SJSA1 (cell line): Measurements from ENCODE around the gene ADGRB2. TPM values are rescaled to one million over a fixed set of nuclear protein-coding genes. Genes with fewer than 3 reads are reported as not detected.
A peak's percentile ranks its signal among the peaks of the same experiment; 100 is the strongest.

Source experiments
- DNase-seq, 2 experiments: peaks; one replicate each; pipeline ENCODE4 v3.0.0-alpha.2; 2015 to 2020; ENCODE audit warnings: low spot score in 2 of 2, low read depth in 1 of 2
- H3K27ac ChIP-seq: fragments of 250-450 bp; sonication (Bioruptor Pico); 2 replicates; pipeline ENCODE4 v1.5.1; 2020; ENCODE audit warnings: mild to moderate bottlenecking, moderate library complexity
- H3K27me3 ChIP-seq: fragments of 250-450 bp; sonication (Bioruptor Pico); replicated peaks from 2 replicates; pipeline ENCODE4 v1.5.1; 2020; ENCODE audit warnings: mild to moderate bottlenecking, moderate library complexity
- H3K36me3 ChIP-seq: fragments of 250-450 bp; sonication (Bioruptor Pico); 2 replicates; pipeline ENCODE4 v1.5.1; 2020; ENCODE audit warnings: mild to moderate bottlenecking
- H3K4me1 ChIP-seq: fragments of 250-450 bp; sonication (Bioruptor Pico); replicated peaks from 2 replicates; pipeline ENCODE4 v1.6.1; 2021; ENCODE audit warnings: mild to moderate bottlenecking
- H3K4me3 ChIP-seq: fragments of 250-450 bp; sonication (Bioruptor Pico); 2 replicates; pipeline ENCODE4 v1.5.1; 2020; ENCODE audit warnings: mild to moderate bottlenecking
- H3K9me3 ChIP-seq: fragments of 250-450 bp; sonication (Bioruptor Pico); replicated peaks from 2 replicates; pipeline ENCODE4 v1.5.1; 2020; ENCODE audit warnings: mild to moderate bottlenecking
- total RNA-seq: library from RNA; depleted of rRNA; stranded (reverse); fragments of >200 nt; shearing (Covaris generic); gene quantifications from 2 replicates; pipeline ENCODE4 v1.2.3, GENCODE V29; 2014

ADGRB2 gene
- total RNA-seq, 1 experiment from 2014 or later: 15.4 TPM

DNA sequence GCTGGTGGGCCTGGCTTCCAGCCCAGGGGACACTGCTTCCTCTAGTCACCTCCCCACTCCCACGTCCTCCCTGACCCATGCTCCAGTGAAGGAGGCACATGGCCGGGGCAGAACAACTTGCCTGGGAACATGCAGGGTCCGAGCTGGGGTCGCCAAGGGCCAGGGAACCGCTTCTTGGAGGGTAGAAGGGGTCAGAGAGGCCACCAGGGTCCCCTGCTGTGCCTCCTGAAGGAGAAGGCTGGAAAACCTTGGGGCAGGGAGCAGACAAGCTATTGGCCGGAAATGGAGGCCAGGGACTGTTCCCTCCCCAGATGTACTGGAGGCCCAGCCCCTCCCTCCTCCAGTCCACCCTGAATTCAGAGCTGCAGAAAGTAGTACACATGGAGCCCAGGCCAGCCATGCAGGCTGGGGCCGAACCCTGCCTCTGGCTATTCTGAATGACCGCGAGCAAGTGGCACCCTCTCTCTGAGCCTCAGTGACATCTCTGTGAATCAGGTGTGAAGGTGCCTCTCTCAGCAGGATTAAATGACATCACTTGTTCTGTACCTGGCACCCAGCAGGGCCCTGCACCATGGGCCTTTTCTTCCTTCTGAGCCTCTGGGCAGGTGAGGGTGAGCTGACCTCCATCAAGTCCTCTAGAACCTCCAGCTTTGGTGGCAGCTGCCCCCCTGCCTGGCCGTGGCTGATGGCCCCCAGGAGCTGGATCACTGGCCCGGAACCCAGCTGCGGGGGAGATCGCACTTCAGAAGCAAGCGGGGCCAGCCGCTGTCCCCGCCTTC, 35.9 kb upstream of the ADGRB2 start:
- H3K4me3 ChIP-seq: no peak overlapping the region
- no peaks in the 10 kb centered on the region for H3K9me3 ChIP-seq
- peaks cover 52% of the 10 kb centered on the region for H3K4me1 ChIP-seq
- no peaks in the 10 kb centered on the region for H3K27me3 ChIP-seq
- peak in 1 of 2 experiments; percentile 43 for DNase-seq
- no peak overlapping the region for H3K27ac ChIP-seq
- peaks cover 15% of the 10 kb centered on the region for H3K36me3 ChIP-seq

- H3K9me3 ChIP-seq: no peaks in the 10 kb centered on the region
- no peaks in the 10 kb centered on the region for H3K27me3 ChIP-seq
- H3K36me3 ChIP-seq: peaks cover 21% of the 10 kb centered on the region
- H3K27ac ChIP-seq: peak overlapping the region; percentile 34
- H3K4me3 ChIP-seq: no peak overlapping the region; the same call in 1 of the 2 replicates
- DNase-seq: peak in 1 of 2 experiments; percentile 43
- H3K4me1 ChIP-seq: peaks cover 52% of the 10 kb centered on the region
Measured at GRCh38 chr1:31799196-31799894, 35.2 kb upstream of the ADGRB2 start.

DNA sequence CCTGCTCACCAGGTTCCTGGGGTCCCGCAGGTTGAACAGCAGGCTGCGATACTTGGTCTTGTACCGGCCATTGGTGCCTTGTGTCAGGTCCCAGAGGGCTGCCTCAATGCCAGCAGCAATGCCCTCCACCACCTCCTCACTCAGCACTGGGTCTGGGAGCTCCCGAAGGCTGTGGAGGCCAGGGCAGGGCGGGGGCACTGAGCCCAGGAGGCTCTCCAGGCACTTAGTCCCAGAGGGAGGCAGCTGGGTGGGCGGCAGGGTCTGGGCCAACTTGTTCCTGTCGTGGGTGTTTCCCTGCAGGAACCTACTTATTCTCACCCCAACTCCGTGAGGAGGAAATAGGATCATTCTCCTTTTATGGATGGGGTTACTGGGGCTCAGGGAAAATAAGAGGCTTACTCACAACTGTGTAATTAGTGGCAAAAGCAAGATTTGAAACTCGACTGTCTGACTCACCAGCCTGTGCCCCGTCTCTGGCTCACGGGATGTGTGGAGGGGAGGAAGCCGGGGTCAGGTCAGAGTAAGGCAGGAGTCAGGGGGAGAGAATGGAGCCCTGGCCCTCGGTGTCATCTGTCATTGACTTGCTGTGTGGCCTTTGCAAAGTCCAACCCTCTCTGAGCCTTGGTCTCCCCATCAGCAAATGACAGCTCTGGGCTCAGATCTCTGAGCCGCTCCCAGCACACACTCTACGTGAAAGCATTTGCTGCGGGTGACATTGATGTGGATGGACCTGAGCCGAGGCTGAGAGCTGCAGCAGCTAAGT, 34.5 kb upstream of the ADGRB2 start:
- Histone ChIP-seq H3K27me3 (no peaks in the 10 kb centered on the region), H3K36me3 (peaks cover 23% of the 10 kb centered on the region), H3K9me3 (no peaks in the 10 kb centered on the region), H3K27ac (peak overlapping the region; percentile 40), H3K4me3 (peak overlapping the region; percentile 46), H3K4me1 (peaks cover 51% of the 10 kb centered on the region)
- DNase-seq: peak; percentile 82 to 86

DNA sequence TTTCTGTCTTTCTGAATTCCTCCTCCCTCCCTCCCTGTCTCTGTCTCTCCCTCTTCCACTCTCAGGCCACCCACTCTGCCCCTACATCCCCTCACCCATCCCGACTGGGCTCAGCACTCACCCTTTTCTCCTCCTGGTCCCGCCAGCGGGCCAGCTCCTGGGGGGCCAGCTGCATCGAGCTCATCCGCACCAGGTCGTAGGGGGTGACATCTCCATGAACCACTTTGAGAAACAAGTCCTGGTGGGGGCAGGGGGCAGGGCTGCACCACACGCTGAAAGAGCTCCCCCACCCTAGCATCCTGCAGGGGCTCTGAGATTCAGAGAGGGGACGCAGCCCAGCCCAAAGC, 33.9 kb upstream of the ADGRB2 start:
- peak overlapping the region; percentile 46 for H3K4me3 ChIP-seq
- no peaks in the 10 kb centered on the region for H3K9me3 ChIP-seq
- peak overlapping the region; percentile 40 for H3K27ac ChIP-seq
- DNase-seq: peak in 1 of 2 experiments; percentile 50
- no peaks in the 10 kb centered on the region for H3K27me3 ChIP-seq
- peaks cover 46% of the 10 kb centered on the region for H3K4me1 ChIP-seq
- peaks cover 29% of the 10 kb centered on the region for H3K36me3 ChIP-seq

GRCh38 chr1:31797216-31797615, 33.1 kb upstream of the ADGRB2 start:
- DNase-seq: peak in 1 of 2 experiments; percentile 28
- H3K27me3 ChIP-seq: no peaks in the 10 kb centered on the region
- peaks cover 43% of the 10 kb centered on the region for H3K4me1 ChIP-seq
- peak overlapping the region; percentile 46 for H3K4me3 ChIP-seq
- no peaks in the 10 kb centered on the region for H3K9me3 ChIP-seq
- peaks cover 37% of the 10 kb centered on the region for H3K36me3 ChIP-seq
- peak overlapping the region; percentile 40; the same call in 1 of the 2 replicates for H3K27ac ChIP-seq

GRCh38 chr1:31796707-31797106, 32.6 kb upstream of the ADGRB2 start:
- no peak overlapping the region for H3K27ac ChIP-seq
- peak in 1 of 2 experiments; percentile 36 for DNase-seq
- peaks cover 42% of the 10 kb centered on the region for H3K36me3 ChIP-seq
- no peaks in the 10 kb centered on the region for H3K27me3 ChIP-seq
- H3K4me3 ChIP-seq: peak overlapping the region; percentile 46
- peaks cover 40% of the 10 kb centered on the region for H3K4me1 ChIP-seq
- H3K9me3 ChIP-seq: no peaks in the 10 kb centered on the region

DNA sequence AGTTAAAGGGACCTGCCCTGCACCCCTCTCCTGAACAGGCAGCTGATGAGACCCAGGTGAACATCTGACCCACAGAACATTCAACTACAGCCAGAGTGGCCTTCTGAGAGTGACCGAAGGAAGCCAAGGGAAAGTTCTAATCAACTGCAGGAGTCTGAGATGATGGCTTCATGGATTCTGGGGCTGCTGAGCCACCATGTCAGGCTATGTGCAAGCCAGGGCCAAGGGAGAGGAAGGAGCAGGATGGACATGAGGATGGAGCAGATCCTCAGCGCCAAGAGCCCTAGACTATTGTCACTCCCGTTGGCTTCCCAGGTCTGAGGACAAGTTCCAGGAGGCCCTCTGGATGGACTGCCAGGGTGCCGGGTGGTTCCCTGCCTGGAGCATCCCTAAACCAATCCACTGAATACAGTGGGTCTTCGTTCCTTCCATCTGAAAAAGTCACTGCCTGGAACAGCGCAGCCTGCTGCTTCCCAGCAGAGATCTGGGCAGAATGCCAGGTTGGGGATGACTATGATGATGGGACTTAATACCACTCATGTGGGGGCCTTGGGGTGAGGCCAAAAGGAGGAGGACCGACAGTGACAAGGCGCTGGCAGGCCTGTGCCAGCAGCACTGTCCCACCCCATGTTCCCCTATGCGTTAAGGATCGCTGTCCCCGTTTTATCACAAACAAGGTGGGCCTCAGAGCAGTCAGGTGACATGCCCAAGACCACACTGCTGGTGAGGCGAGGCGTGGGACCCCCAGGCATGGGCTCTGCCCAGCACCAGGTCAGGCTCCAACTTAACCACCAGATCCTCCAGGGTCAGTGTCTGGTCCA, 31.9 kb upstream of the ADGRB2 start:
- peak; percentile 44 to 89 for DNase-seq
- Histone ChIP-seq H3K9me3 (no peaks in the 10 kb centered on the region), H3K4me1 (peaks cover 40% of the 10 kb centered on the region), H3K36me3 (peaks cover 49% of the 10 kb centered on the region), H3K4me3 (peak overlapping the region; percentile 46), H3K27ac (no peak overlapping the region), H3K27me3 (no peaks in the 10 kb centered on the region)

DNA sequence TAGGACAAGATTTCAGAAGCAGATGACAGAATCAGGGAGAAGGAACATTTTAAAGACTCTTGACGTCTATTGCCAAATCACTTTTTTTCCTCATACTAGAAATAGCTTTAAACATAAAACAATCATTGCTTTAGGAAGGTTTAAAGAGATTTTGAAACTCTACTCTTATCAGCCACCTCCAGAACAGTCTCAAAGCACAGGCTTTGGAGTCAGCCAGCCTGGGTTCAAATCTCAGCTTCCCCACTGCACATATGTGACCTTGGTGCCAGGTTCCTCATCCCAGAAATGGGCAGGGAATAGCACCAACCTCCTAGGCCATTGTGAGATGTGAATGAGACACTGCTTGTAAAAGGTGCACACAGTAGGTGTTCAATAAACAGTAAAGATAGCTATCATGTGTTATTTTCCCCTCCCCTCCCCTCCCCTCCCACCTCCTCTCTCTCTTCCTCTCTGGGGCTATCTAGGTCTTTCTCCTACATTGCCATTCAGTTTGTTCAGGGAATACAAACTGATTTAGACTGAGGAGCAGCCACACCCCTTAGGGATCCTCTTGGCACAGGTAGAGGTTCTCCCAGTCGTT, 31.0 kb upstream of the ADGRB2 start:
- Histone ChIP-seq H3K4me1 (peaks cover 40% of the 10 kb centered on the region), H3K9me3 (no peaks in the 10 kb centered on the region), H3K27ac (no peak overlapping the region), H3K36me3 (peaks cover 50% of the 10 kb centered on the region), H3K27me3 (no peaks in the 10 kb centered on the region), H3K4me3 (no peak overlapping the region)
- peak in 1 of 2 experiments; percentile 5 for DNase-seq

DNA sequence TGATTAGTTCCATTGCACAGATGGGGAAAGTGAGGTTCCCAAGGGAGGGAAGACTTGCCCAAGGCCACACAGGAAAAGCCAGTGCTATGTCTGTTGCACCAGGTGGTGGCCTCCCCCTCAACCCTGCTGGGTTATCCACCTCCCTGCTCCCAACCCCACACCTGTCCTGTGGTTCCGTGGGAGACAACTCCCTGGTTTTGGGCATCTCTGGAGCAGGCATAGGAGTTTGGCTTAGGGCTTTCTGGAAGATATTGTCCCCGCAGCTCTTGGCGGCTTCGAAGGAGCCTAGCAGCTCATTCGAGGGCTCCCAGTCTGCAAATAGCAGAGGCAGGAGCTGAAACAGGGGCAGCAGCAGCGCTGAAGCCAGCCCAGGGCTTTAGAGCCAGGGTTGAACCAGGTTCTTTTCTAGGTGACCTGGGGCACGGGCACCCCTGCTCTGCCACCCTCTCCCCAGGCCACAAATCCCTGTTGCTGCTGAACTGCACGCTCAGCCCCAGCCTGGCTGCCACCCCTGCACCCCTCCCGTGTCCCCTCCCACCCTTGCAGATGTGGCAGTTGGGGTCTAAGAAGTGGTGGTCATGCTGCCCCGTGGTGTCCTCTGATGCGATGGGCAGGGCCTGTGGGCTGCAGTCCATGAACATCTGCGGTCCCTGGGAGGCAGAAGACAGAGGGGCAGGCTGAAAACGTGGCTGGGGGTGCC, 29.6 kb upstream of the ADGRB2 start:
- H3K36me3 ChIP-seq: peaks cover 50% of the 10 kb centered on the region
- DNase-seq: no peak
- H3K27ac ChIP-seq: no peak overlapping the region
- H3K4me3 ChIP-seq: no peak overlapping the region
- H3K27me3 ChIP-seq: no peaks in the 10 kb centered on the region
- H3K4me1 ChIP-seq: peaks cover 37% of the 10 kb centered on the region
- no peaks in the 10 kb centered on the region for H3K9me3 ChIP-seq

GRCh38 chr1:31793086-31793485, 28.9 kb upstream of the ADGRB2 start:
- peaks cover 50% of the 10 kb centered on the region for H3K36me3 ChIP-seq
- H3K27ac ChIP-seq: no peak overlapping the region
- H3K4me1 ChIP-seq: peaks cover 34% of the 10 kb centered on the region

DNA sequence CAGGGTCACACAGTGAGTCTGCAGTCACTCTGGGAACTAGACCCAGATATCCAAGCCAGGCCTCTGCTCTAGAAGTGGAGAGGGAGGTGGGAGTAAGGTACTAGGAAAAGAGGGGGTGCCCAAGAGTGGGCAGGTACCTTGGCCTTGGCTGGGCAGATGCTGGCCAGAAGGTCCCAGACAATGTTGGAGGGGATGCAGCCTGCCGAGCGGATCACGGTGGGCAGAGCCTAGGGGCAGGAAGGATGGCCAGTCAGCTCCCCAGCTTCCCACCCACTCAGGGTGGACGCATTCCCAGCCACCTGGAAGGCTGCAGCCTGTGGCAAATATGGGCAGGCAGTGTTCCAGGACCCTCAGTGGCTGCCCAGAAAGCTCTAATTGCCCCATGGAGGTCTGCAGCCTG, 28.4 kb upstream of the ADGRB2 start:
- Histone ChIP-seq H3K36me3 (peaks cover 50% of the 10 kb centered on the region), H3K4me1 (peaks cover 33% of the 10 kb centered on the region), H3K4me3 (no peak overlapping the region), H3K27ac (no peak overlapping the region), H3K27me3 (no peaks in the 10 kb centered on the region), H3K9me3 (no peaks in the 10 kb centered on the region)
- no peak for DNase-seq

More at GRCh38 chr1:31793086-31793485, 28.9 kb upstream of the ADGRB2 start:
- DNase-seq: no peak
- H3K4me3 ChIP-seq: no peak overlapping the region
- H3K9me3 ChIP-seq: no peaks in the 10 kb centered on the region
- no peaks in the 10 kb centered on the region for H3K27me3 ChIP-seq

DNA sequence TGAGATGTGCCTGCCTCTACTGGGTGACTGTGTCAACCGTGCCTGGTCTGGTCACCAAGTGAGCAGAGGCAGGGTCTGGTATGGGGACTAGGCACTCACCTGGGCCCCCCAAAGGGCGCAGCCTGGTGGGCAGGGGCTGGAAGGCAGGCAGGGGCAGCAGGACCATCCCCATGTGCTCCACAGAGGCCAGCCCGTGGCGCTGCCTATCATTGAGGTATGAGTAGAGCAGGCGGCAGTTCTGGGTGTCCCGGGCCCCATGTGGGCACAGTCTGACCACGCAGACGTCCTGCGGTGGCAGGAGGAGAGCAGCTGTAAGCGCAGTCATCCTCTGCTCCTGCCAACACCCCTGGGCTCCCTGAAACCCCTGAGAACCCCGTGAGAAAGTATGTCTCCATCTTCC, 28.0 kb upstream of the ADGRB2 start:
- no peak for DNase-seq
- H3K4me1 ChIP-seq: peaks cover 29% of the 10 kb centered on the region
- H3K36me3 ChIP-seq: peaks cover 50% of the 10 kb centered on the region
- no peaks in the 10 kb centered on the region for H3K27me3 ChIP-seq
- H3K9me3 ChIP-seq: no peaks in the 10 kb centered on the region
- H3K4me3 ChIP-seq: no peak overlapping the region
- H3K27ac ChIP-seq: no peak overlapping the region
